IPS-11a (cell line): ENCODE results near the gene PTTG2.

ENCODE experiments used
- H3K4me3 ChIP-seq: one replicate; pipeline ENCODE4 v1.5.1; 2013; ENCODE audit warnings: low read depth, low read length, control low read depth

PTTG2 gene

DNA sequence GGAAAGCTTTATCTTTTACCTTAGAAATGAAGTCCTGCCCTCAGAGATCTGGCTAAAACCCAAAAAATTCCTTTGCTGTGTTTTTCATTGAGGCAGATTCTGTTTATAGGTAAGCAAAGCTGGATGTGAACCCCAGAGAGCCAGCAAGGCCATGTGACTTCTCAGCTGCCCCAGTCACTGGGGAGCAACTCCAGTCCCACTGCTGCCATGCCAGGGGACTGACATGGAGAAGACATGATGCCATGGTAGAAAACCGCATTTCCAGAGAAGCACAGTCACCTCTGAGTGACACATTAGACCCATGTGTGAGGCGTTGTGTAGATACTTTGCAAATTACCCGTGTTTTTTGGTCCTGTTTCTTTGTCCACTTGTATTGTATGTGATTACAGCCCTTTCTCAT, 45.4 kb downstream of the PTTG2 start:
- no peak overlapping the region for H3K4me3 ChIP-seq

DNA sequence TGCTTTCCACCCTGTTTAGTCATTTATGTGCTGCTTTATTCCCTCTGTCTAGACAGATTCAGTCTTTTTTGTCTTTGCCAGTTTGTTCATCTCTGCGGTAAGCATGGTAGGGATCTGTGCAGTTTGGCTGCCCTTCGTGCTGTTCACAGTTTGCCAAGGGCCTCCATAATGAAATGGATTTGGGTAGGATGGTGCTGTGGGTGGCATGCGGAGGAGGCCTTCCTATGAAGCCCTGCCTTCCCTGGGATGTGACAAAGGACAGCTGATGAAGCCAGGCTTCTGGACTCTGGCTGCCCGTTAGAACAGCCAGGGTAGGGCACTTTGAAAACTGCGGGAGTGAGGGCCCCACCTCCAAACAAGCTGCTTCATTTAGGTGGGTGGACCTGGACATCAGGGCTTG, 47.4 kb downstream of the PTTG2 start:
- H3K4me3 ChIP-seq, result no peak overlapping the region

DNA sequence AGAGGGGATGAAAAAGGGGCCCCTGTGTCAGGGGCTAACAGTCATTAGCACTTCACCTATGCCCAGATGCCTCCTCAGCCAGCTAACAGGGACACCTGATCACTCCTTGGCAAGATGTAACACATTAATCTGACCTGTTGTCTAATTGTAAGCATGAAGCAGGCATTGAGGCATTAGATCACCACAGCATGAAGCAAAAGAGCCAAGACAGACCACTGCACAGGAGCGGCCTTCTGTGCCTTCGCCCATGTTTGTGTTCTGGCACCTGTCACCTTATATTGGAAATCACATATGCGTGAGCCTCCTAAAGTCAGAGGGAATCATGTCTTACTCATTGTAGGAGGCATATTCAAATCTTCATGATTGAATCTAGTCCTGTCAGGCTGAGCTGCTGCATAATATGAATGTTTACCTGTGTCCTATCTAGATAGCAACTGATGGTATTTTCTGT, 48.4 kb downstream of the PTTG2 start:
- no peak overlapping the region for H3K4me3 ChIP-seq

DNA sequence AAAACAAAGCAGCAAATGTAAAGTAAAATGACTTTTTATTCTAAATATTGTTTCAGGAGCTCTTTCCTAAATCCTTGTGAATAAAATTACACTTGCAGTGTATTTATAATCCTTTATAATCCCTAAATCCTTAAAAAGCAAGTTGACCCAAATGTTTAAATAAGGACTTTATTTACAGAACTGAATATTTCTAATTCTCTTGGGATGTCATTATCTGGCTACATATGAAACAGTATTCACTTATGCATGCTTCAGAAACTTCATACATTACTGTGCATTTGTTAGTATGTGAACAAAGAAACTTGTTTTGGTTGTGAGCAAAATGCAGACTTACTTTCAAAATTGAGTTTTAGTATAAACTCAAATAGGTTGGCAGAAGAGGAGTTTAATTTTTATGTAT, 49.2 kb downstream of the PTTG2 start:
- H3K4me3 ChIP-seq, result no peak overlapping the region

DNA sequence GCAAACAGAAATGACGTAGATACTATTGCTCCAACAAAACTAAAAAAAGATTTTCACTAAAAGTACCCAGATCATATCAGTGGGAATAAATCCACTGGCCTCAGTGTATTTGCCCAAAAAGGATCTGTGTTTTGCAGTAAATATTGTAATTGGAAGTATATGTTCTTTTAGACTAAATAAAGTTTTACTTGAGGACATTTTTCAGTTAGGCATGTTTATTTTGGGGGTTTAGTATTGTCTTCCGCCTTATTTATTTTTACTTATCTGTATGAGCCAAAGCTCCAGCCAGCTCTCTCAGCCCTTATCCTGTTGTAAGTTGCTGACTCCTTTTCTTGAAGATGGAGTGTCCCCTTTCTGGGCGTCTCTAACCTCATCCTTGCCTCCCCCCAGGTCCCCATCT, 49.8 kb downstream of the PTTG2 start:
- no peak overlapping the region for H3K4me3 ChIP-seq
